Endothelial cell of umbilical vein (primary cell): ENCODE measurements around the gene SHISA2. TPM values are rescaled to one million over a fixed set of nuclear protein-coding genes. Genes with fewer than 3 reads are reported as not detected.

Experiments
- BruUV-seq: library from RNA; stranded (reverse); fragments of 400-500 nt; replicated peaks from 2 replicates; lab custom pipeline; 2021; lab: Mats Ljungman, UMichigan
- CTCF ChIA-PET: fragments of 300-600, 350-600 bp; sonication (Branson Sonifier 250); formaldehyde crosslinking; loops from one replicate; lab custom pipeline; 2021; ENCODE audit warnings: antibody characterized with exemption, inconsistent platforms; lab: Charles Lee
- POLR2A ChIA-PET: fragments of 300-600, 350-600 bp; sonication (Branson Sonifier 250); formaldehyde crosslinking; loops from one replicate; lab custom pipeline; 2021; ENCODE audit warnings: antibody characterized with exemption, inconsistent platforms; lab: Charles Lee
- DNase-seq: peaks from one replicate; pipeline ENCODE4 v3.0.0-alpha.2; 2011; ENCODE audit warnings: low read depth, low spot score
- FAIRE-seq: peaks from 2 replicates; lab custom pipeline; 2011; peaks lifted over from hg19 to GRCh38; lab: Jason Lieb, UNC
- H2AFZ ChIP-seq: 2 replicates; pipeline ENCODE4 v1.6.0; 2012; ENCODE audit warnings: low read depth, low read length, control low read depth, inconsistent platforms
- H3K27ac ChIP-seq: 2 replicates; pipeline ENCODE4 v1.5.1; 2011; ENCODE audit warnings: low read depth, mild to moderate bottlenecking, control low read depth, low read length, moderate library complexity; ENCODE audit not compliant: insufficient read depth
- H3K27me3 ChIP-seq, 2 experiments: 2 replicates each; pipeline versions ENCODE4 v1.6.0 to v1.6.1; 2011; ENCODE audit warnings: low read length in 2 of 2, mixed read lengths in 1 of 2; ENCODE audit not compliant: control insufficient read depth in 2 of 2, insufficient read depth in 2 of 2
- H3K36me3 ChIP-seq, 2 experiments: 2 replicates in 1 of 2; 3 replicates in 1 of 2; pipeline ENCODE4 v1.5.1; 2011; ENCODE audit warnings: low read length in 2 of 2, mild to moderate bottlenecking in 1 of 2, moderate library complexity in 1 of 2; ENCODE audit not compliant: control insufficient read depth in 2 of 2, insufficient read depth in 2 of 2; ENCODE audit errors: extremely low read depth in 1 of 2
- H3K4me1 ChIP-seq: 3 replicates; pipeline ENCODE4 v1.5.1; 2011; ENCODE audit warnings: mild to moderate bottlenecking, low read length; ENCODE audit not compliant: control insufficient read depth, insufficient read depth; ENCODE audit errors: extremely low read depth
- H3K4me2 ChIP-seq: 2 replicates; pipeline ENCODE4 v1.6.1; 2011; ENCODE audit warnings: low read length, control low read depth, mixed read lengths; ENCODE audit not compliant: insufficient read depth
- H3K4me3 ChIP-seq, 3 experiments: fragments of 200-600 bp in 1 of 3; sonication (generic), shearing (Covaris generic) in 1 of 3; replicated peaks in 1 of 3; 2 replicates each; pipeline ENCODE4 v1.5.1; 2011 to 2016; ENCODE audit warnings: control low read depth in 3 of 3, low read length in 3 of 3, mild to moderate bottlenecking in 2 of 3, inconsistent platforms in 1 of 3, low read depth in 1 of 3, moderate library complexity in 1 of 3; ENCODE audit not compliant: insufficient read depth in 1 of 3
- H3K79me2 ChIP-seq: 2 replicates; pipeline ENCODE4 v1.6.0; 2012; ENCODE audit warnings: low read length, inconsistent platforms; ENCODE audit not compliant: control insufficient read depth, insufficient read depth
- H3K9ac ChIP-seq: replicated peaks from 2 replicates; pipeline ENCODE3; 2011; ENCODE audit warnings: low read length, control low read depth; ENCODE audit not compliant: insufficient read depth; ENCODE audit errors: extremely low read depth
- H3K9me1 ChIP-seq: replicated peaks from 3 replicates; pipeline ENCODE4 v1.6.0; 2011; ENCODE audit warnings: mild to moderate bottlenecking, low read length; ENCODE audit not compliant: control insufficient read depth, insufficient read depth; ENCODE audit errors: extremely low read depth
- H3K9me3 ChIP-seq: replicated peaks from 2 replicates; pipeline ENCODE4 v1.5.1; 2012; ENCODE audit warnings: low read length, inconsistent platforms; ENCODE audit not compliant: control insufficient read depth, insufficient read depth
- H4K20me1 ChIP-seq: replicated peaks from 2 replicates; pipeline ENCODE3; 2011; ENCODE audit warnings: mild to moderate bottlenecking, low read length; ENCODE audit not compliant: control insufficient read depth, insufficient read depth; ENCODE audit errors: extremely low read depth
- CTCF ChIP-seq, 2 donors: IDR thresholded peaks; 1 replicate in 1 of 2; 2 replicates in 1 of 2; pipeline ENCODE4 v1.5.1; 2011; ENCODE audit warnings: low read length in 2 of 2, mild to moderate bottlenecking in 2 of 2, moderate library complexity in 2 of 2, control low read depth in 1 of 2, inconsistent platforms in 1 of 2, low read depth in 1 of 2; ENCODE audit not compliant: insufficient read depth in 1 of 2; ENCODE audit errors: extremely low read depth in 1 of 2
- EZH2 ChIP-seq: IDR thresholded peaks from 2 replicates; pipeline ENCODE4 v1.6.1; 2012; ENCODE audit warnings: borderline replicate concordance, low read depth, mild to moderate bottlenecking, moderate library complexity, low read length, inconsistent platforms; ENCODE audit not compliant: severe bottlenecking
- FOS ChIP-seq: IDR thresholded peaks from 2 replicates; pipeline ENCODE4 v1.6.1; 2011; ENCODE audit warnings: mild to moderate bottlenecking, low read length, moderate library complexity, borderline replicate concordance; ENCODE audit not compliant: insufficient read depth
- GATA2 ChIP-seq: IDR thresholded peaks from 2 replicates; pipeline ENCODE4 v1.7.0; 2011; ENCODE audit warnings: low read depth, mild to moderate bottlenecking, moderate library complexity, mixed read lengths, low read length; ENCODE audit not compliant: insufficient read length, insufficient read depth
- JUN ChIP-seq: IDR thresholded peaks from 2 replicates; pipeline ENCODE4 v1.6.1; 2011; ENCODE audit warnings: borderline replicate concordance, low read depth; ENCODE audit not compliant: insufficient read length, insufficient read depth
- MAX ChIP-seq: IDR thresholded peaks from 2 replicates; pipeline ENCODE4 v1.6.1; 2011; ENCODE audit not compliant: insufficient read depth, insufficient read length
- MYC ChIP-seq: IDR thresholded peaks from one replicate; pipeline ENCODE4 v1.6.1; 2011; ENCODE audit warnings: mild to moderate bottlenecking, low read depth, low read length
- POLR2A ChIP-seq: IDR thresholded peaks from 2 replicates; pipeline ENCODE4 v1.6.1; 2012; ENCODE audit warnings: low read depth, mild to moderate bottlenecking, control low read depth, low read length
- POLR2AphosphoS5 ChIP-seq: IDR thresholded peaks from 2 replicates; pipeline ENCODE4 v1.6.1; 2012; ENCODE audit warnings: low read depth, mild to moderate bottlenecking, control low read depth, low read length, moderate library complexity; ENCODE audit not compliant: insufficient read depth
- dilution Hi-C: fragments of 300-500 bp; cut with MboI; formaldehyde crosslinking; loops from one replicate; pipeline ENCODE4 v1.15.0; 2019; ENCODE audit warnings: low sequenced_read_pairs; ENCODE audit not compliant: extremely low pct_ligation_motif_present
- intact Hi-C: fragments of 100-400 bp; cut with micrococcal nuclease; formaldehyde crosslinking; loops from one replicate; pipeline ENCODE4 v1.10.0; 2022
- polyA plus RNA-seq, 4 experiments: library from polyadenylated mRNA; depleted of rRNA in 3 of 4; stranded (reverse) in 3 of 4; unstranded in 1 of 4; fragments of >200 nt; gene quantifications; 2 replicates each; pipeline versions ENCODE4 v1.2.1 to v1.2.3, GENCODE V29; 2011 to 2012; ENCODE audit warnings: missing spikeins in 1 of 4
- total RNA-seq: library from RNA; stranded (reverse); gene quantifications from 2 replicates; pipeline ENCODE4 v1.2.3, GENCODE V29; 2021

Gene SHISA2
- total and polyA plus RNA-seq, 2 donors (not counting 3 experiments of a cell fraction or from before 2014, with no cell fraction given): 1.5 to 2.5 TPM

GRCh38 chr13:26036383-26036782 is 15.4 kb downstream of the SHISA2 start:
- Histone ChIP-seq H2AFZ (no peak overlapping the region), H3K79me2 (no peaks in the 10 kb centered on the region), H3K27me3 (no peaks in the 10 kb centered on the region), H3K4me2 (no peak overlapping the region), H3K9me3 (no peaks in the 10 kb centered on the region), H3K4me1 (no peaks in the 10 kb centered on the region), H3K9me1 (no peaks in the 10 kb centered on the region), H3K4me3 (no peak overlapping the region), H3K27ac (no peak overlapping the region), H3K36me3 (no peaks in the 10 kb centered on the region), H3K9ac (no peak overlapping the region), H4K20me1 (no peaks in the 10 kb centered on the region)
- dilution Hi-C loops (no loop called here), intact Hi-C loops (no loop called here)
- FAIRE-seq (no peak), DNase-seq (no peak)
- no TSS peak for BruUV-seq
- POLR2A ChIA-PET: no interaction called here
- TF ChIP-seq GATA2 (no peak), FOS (no peak), POLR2A (no peak), JUN (no peak), POLR2AphosphoS5 (no peak), MAX (no peak), CTCF (IDR thresholded peaks at IDR 0.05; ENCODE audit: extremely low read depth in 1 of 2, insufficient read depth in 1 of 2, low read depth in 1 of 2, low read length in 2 of 2) (no peak), MYC (no peak), EZH2 (no peak)
- CTCF ChIA-PET: interaction anchor here (0.7 to 1.9 kb wide), 3 partner anchors 11 to 59 kb away, joined by 3 to 7 read pairs (median 5); no protein-coding TSS in a partner anchor
